ENCODE results near the gene NLGN3.

Gene NLGN3

GRCh38 chrX:71144651-71145050 lies at the start of gene NLGN3:
Gene NLGN3, plus strand, starts transcription at chrX:71144841. Its CDS starts 2,909 bp downstream, at chrX:71147750.
- no peak for DNase-seq (ENCODE audit: low read depth in 3 of 3, low spot score in 1 of 3)

DNA sequence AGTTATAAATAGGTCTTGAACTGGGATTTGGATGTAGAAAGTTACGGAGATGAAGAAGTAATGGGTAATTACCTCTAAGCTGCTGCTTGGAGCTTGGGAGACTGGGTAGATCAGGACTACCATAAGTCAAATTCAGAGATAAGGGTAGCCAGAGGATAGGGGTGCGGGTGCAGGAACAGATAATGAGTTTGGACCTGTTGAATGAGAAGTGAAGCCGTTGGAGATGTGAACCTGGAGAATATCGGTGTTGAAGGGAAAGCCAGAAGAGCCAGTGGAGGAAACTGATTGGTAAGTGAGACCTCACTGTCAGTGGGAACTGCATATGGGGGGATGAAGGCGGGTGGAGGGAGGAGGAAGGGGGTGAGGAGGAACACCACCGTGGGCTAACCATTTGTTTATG lies 49.6 kb upstream of the NLGN3 start:
- DNase-seq (ENCODE audit: low read depth in 3 of 3, low spot score in 1 of 3) = no peak

GRCh38 chrX:71095555-71095980 lies 49.1 kb upstream of the NLGN3 start, which contains the start of gene FOXO4:
Gene FOXO4, plus strand, starts transcription at chrX:71095851. Its CDS starts 678 bp downstream, at chrX:71096529.
- DNase-seq (ENCODE audit: low read depth in 3 of 3, low spot score in 1 of 3) = peak; percentile 68 to 71 (median 68)

DNA sequence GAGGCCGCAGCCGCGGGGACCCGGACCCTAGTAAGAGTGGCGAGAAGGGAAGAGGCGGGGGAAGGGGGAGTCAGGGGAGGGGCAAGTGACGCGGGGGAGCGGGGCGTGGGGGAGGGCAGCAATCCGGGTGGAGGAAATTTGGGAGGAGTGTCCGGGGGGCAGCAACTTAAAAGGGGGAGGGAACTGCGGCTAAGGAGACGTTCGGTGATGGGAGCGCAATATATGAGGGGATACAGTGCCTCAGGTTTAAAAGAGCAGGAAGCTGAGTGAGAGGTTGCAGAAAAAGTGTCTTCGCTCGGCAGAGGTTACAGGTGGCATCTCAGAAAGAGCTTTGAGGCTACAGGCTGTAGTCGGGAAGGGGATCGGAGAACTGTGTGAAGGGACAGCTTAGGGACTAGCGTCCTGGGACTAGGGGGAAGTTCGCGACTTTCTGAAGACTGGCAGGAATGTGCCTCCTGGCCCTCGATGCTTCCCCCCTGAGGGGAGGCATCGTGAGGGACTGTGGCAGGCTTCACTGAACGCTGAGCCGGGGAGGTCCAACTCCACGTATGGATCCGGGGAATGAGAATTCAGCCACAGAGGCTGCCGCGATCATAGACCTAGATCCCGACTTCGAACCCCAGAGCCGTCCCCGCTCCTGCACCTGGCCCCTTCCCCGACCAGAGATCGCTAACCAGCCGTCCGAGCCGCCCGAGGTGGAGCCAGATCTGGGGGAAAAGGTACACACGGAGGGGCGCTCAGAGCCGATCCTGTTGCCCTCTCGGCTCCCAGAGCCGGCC lies 48.5 kb upstream of the NLGN3 start:
- DNase-seq (ENCODE audit: low read depth in 3 of 3, low spot score in 1 of 3) = no peak

GRCh38 chrX:71096760-71097032 lies 47.9 kb upstream of the NLGN3 start:
- DNase-seq (ENCODE audit: low read depth in 3 of 3, low spot score in 1 of 3) = no peak

- DNase-seq (ENCODE audit: low read depth in 3 of 3, low spot score in 1 of 3) = peak; percentile 35 to 53 (median 52)
Observed at GRCh38 chrX:71098302-71098701, 46.3 kb upstream of the NLGN3 start.

DNA sequence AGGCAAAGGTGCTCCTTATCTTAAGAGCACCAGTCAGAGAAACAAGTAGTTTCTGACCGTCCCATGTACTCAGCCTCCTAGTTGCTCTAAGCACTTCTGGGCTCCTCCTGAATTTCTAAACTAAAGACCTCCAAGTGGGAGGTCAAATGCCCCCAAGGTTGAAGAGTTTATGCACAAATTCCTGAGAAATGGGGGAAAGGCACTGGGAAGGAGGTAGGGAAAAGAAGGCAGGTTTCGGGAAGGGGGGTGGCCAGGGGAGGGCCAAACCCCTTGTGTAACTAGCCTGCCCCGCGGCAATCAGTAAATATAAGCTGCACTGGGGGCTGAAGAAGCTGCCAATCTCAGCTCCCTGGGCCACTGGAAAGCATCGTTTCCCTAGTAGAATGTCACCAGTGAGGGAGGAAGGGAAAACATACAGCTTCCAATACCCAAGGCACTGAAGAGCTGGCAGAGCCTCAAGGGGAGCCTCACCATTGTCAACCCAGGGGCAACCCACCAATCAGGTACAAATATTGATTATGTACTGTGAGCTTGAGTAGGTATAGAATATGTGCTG lies 45.6 kb upstream of the NLGN3 start:
- no peak for DNase-seq (ENCODE audit: low read depth in 3 of 3, low spot score in 1 of 3)

- DNase-seq (ENCODE audit: low read depth in 3 of 3, low spot score in 1 of 3) = no peak
Observed at GRCh38 chrX:71099736-71100135, 44.9 kb upstream of the NLGN3 start.

DNA sequence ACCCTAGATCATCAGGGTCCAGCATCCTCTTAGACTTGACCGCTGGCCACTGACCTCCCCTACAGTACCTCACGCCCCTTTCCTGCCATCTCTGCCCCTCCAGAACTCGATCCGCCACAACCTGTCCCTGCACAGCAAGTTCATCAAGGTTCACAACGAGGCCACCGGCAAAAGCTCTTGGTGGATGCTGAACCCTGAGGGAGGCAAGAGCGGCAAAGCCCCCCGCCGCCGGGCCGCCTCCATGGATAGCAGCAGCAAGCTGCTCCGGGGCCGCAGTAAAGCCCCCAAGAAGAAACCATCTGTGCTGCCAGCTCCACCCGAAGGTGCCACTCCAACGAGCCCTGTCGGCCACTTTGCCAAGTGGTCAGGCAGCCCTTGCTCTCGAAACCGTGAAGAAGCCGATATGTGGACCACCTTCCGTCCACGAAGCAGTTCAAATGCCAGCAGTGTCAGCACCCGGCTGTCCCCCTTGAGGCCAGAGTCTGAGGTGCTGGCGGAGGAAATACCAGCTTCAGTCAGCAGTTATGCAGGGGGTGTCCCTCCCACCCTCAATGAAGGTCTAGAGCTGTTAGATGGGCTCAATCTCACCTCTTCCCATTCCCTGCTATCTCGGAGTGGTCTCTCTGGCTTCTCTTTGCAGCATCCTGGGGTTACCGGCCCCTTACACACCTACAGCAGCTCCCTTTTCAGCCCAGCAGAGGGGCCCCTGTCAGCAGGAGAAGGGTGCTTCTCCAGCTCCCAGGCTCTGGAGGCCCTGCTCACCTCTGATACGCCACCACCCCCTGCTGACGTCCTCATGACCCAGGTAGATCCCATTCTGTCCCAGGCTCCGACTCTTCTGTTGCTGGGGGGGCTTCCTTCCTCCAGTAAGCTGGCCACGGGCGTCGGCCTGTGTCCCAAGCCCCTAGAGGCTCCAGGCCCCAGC lies 43.8 kb upstream of the NLGN3 start:
- no peak for DNase-seq (ENCODE audit: low read depth in 3 of 3, low spot score in 1 of 3)

GRCh38 chrX:71102292-71102691 lies 42.3 kb upstream of the NLGN3 start:
- no peak for DNase-seq (ENCODE audit: low read depth in 3 of 3, low spot score in 1 of 3)

- DNase-seq (ENCODE audit: low read depth in 3 of 3, low spot score in 1 of 3) = peak in 1 of 3 donors; percentile 19
Observed at GRCh38 chrX:71103110-71103983, 41.3 kb upstream of the NLGN3 start.

- no peak for DNase-seq (ENCODE audit: low read depth in 3 of 3, low spot score in 1 of 3)
Observed at GRCh38 chrX:71105628-71106027, 39.0 kb upstream of the NLGN3 start.

DNA sequence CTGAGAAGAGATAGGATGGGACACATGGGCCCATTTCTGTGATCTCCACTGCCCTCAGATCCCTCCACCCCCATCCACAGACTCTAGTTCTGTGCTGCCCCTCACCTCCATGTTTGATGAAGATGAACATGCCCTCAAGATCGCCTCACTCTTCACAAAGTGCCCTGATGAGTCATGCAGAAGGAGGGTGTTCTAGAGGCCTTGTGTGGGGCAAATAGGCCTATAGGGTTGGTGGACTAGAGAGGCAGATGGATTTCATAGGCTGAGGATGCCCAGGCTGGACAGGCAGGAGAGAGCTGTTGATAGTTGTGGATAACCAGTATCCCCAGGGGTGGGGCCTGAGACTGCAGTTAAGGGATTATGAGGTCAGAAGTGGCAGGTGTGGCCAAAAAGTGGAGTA lies 38.2 kb upstream of the NLGN3 start, which contains the start of gene CXorf65:
CXorf65 (minus strand) TSS at position 314 of the 400 bp plus-strand sequence; CDS start at position 130, 184 bp downstream.
- DNase-seq (ENCODE audit: low read depth in 3 of 3, low spot score in 1 of 3) = no peak

DNA sequence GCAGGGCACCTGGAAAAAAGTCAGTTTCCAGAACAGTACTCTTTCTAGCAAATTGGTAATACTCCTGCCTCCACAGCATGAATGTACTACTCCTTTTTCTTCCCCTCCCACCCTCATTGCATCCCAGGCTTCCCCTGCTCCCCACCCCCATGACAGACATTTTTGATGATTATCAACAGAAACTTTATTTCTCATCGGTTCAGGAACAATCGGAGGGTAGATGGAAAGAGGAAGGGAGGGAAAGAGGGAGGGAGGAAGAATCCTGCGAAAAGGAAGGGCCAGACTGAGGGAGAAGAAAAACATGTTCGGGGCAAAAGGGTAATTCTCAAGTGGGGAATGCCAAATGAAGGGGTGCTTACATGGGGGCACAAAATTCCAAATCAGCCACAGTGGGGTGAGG lies 37.4 kb upstream of the NLGN3 start:
- no peak for DNase-seq (ENCODE audit: low read depth in 3 of 3, low spot score in 1 of 3)

DNA sequence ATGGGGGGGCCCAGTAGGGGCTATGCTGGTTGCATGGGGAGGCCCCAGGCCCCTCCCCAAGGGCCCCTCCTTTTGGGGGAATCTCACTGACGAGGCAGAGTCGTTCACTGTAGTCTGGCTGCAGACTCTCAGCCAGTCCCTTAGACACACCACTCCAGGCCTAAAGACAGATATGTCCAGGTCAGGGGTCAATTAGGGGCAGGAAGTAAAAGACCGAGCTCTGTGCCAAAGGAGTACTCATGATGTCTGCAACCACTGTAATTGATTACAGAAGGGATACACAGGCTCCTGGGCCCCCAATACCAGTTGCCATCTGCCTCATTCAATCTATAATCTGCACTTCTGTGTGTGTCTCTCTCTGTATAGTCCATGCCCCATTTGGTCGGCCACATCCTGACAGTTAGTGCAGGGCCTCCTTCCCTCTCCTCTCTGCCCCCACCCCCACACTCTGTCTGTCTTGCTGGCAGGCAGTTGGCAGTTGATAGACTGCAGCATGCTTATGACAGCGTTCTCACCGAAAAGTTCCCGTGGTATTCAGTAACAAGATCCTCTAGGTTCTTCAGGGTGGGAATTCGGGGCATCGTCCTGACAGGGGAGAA lies 36.8 kb upstream of the NLGN3 start:
- DNase-seq (ENCODE audit: low read depth in 3 of 3, low spot score in 1 of 3) = no peak

DNA sequence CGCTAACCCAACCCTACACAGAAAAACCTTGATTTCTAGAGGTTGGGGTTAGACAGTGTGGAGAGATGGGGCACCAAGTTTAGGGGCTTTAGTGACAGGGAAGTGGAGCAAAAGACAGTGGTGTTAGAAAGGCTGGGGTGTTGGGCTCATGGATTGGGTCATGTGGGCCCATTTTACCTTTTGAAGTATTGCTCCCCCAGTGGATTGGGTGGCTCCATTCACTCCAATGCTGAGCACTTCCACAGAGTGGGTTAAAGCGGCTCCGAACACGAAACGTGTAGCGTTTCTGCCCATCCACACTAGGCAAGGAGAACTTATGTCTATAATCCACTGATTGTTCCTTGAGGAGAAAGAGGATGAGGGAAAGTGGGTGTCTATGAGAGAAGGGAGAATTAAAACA lies 35.6 kb upstream of the NLGN3 start:
- no peak for DNase-seq (ENCODE audit: low read depth in 3 of 3, low spot score in 1 of 3)

DNA sequence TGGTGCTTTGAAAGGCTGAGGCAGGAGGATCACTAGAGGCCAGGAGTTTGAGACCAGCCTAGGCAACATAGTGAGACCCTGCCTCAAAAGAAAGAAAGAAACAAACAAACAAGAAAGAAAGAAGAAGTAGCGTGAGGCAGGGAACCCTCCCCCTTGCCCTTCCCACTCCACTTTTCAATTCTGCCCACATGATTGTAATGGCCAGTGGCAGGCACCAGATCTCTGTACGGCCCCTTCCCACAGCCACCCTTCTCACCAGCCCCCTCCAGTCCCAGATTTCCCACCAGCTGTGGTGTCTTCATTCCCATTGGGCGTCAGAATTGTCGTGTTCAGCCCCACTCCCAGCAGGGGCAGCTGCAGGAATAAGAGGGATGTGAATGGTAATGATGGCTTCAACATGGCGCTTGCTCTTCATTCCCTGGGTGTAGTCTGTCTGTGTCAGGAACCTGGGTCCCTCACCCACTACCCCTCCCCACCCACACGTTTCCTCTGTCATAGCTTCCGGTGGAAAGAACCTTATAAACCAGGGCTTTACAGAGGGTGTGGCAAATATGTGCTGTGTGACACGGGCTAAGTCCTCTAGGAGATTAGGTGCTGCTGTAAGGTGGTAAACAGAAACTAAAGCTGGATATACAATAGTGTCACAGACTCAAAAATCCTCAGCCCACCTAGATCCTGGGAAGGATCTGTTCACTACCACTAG lies 33.3 kb upstream of the NLGN3 start, which contains the start of gene IL2RG:
IL2RG (minus strand) TSS at position 437 of the 703 bp plus-strand sequence; CDS start at position 399, 38 bp downstream.
- peak; percentile 27 to 67 (median 50) for DNase-seq (ENCODE audit: low read depth in 3 of 3, low spot score in 1 of 3)

DNA sequence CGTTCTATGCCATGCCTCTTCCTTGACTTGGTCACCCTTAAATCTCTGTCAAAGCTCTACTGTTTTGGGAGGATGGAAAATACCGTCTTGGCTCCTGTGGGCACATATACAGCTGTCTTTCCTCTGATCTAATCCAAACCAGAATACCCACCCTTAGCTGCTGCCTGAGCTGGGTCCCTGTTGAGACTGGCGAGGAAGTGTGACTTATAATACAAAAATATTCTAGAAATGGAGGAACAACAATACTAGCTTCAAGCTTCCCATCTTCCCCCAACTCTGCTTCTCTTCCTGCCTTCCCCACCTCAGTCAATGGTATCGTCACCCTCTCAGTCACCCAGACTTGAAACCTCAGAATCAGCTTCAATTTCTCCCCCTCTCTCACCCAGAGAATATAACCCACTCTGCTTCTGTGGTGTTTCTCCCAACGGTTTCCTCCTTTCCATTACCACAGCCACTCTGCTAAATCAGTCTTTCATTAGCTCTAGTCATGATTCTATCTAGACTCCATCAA lies 32.7 kb upstream of the NLGN3 start:
- no peak for DNase-seq (ENCODE audit: low read depth in 3 of 3, low spot score in 1 of 3)

- no peak for DNase-seq (ENCODE audit: low read depth in 3 of 3, low spot score in 1 of 3)
Observed at GRCh38 chrX:71117358-71117757, 27.3 kb upstream of the NLGN3 start.
